Activated effector memory CD4-positive, alpha-beta T cell treated with anti-CD3 and anti-CD28 coated beads, Interleukin-2, amount 50 U/mL, for 16 hours (primary cell): Measurements from ENCODE around the gene CASK.
"Not testable (repeated sequence)": the region's sequence is repeated elsewhere in the genome, so short reads cannot be mapped to it uniquely, and the experiment has no call there.

ENCODE experiments used
- DNase-seq: peaks from one replicate; pipeline ENCODE4 v3.0.0-alpha.2; 2020

CASK gene

GRCh38 chrX:41688156-41688555 is 235.2 kb downstream of the CASK start:
- no peak for DNase-seq

GRCh38 chrX:41686788-41687187 is 236.6 kb downstream of the CASK start:
- DNase-seq = no peak

DNA sequence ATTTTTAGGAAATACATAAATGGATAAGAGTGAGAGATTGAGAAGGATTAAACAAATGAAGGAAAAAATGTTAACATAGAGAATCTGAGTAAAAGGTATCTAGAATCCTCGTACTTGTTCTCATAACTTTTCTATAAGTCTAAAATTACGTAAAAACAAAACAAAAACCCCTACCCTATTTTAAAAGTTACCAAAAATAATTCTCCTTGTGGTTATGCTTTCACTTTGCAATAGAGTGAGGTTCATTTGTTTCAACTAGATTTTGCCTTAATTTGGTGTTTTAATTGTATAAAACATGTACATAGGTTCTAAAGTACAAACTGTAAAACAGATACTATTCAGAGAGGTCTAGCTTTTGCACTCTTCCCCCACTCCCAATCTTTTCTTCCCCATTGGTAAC is 238.4 kb downstream of the CASK start:
- DNase-seq = no peak

- no peak for DNase-seq
These were observed 239.2 kb downstream of the CASK start for GRCh38 chrX:41684138-41684537.

DNA sequence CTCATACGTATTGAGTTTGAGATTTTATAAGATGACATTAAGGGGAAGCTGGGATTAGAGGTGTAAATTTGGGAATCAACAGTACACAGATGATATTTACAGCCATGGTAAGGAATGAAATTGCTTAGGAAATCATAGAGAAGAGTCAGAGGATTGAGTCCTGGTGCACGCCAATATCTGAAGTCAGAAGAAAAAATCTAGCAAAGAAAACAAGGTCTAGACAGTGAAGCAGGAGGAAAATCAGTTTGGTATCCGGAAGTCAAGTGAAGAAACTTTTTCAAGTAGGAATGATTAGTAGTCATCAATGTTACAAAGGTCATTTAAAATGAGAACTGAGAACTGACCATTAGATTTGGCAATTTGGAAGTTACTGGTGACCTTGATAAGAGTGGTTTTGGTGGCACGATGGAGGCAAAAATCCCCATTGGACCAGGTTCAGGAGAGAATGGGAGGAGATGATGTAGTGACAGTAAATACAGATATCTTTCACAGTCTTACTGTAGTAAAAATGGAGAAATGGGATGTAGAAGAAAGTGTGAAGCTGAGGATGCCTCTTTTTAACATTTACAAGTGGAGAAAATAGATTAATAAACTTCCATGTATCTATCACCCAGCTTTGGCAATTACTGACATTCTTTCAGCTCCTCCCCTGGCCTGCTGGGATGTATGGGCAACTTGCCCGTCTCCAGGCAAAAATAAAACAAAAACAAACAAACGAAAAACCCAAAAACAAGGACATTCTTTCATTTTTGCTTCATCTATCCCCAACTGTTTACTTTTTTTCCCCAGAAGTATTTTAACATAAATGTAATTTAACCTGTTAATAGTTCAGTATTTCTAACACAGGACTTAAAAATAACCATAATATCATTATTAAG is 245.9 kb downstream of the CASK start:
- DNase-seq = no peak

DNA sequence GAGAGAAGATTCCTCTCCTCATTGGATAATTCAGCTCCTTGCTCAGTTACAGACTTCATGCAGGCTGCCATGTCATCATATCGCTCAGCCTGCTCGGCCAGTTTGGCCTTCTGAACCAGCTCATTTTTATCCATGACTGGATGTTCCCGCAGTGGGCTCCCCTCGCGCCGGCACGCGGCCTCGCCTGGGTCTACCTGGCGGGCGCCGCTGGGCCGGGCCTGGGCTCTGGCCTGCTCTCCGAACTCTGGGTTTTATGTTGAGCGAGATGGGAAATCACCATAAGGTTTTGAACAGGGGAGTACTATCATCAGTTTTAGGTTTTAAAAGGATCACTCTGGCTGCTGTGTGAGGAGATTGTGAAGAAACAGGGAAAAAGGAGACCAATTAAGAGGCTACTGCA is 247.0 kb downstream of the CASK start:
- not testable (repeated sequence) for DNase-seq

- DNase-seq = no peak
These were observed 250.7 kb downstream of the CASK start for GRCh38 chrX:41672643-41673042.

DNA sequence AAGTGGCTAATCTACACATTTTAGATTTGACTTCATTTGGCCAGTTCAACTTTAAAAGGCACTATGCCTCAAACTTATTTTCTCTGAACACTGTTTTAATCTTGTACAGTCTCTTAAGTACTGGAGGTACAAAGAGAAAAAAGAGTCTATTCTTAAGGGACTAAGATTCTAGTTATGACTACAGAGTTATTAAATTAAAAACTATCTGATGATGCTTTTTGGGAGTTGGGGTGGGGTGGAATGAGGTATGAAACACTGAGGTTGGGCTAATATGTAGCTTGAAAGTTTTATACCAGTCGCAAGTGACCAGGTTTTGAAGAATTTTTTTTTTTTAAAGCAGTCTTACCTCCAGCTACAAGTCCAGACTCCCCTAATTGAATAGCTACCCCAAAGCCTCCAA is 252.3 kb downstream of the CASK start:
- DNase-seq = no peak

DNA sequence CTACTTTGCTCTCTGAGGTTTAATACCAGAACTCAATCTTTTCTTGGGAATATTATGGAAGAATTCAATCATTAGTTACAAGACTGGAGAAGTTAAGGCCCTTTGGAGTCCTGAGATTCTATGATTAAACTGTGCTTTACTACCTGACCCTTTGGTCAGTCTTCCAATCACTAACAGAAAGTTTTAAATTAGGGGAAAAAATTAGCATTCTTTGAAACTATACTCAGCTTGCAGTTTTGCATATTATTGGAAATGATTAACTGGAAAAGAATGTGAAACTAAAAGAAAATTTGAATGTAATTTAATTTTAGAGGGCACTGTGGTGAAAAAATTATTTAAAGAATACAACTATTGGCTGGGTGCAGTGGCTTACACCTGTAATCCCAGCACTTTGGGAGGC is 253.2 kb downstream of the CASK start:
- DNase-seq = no peak

DNA sequence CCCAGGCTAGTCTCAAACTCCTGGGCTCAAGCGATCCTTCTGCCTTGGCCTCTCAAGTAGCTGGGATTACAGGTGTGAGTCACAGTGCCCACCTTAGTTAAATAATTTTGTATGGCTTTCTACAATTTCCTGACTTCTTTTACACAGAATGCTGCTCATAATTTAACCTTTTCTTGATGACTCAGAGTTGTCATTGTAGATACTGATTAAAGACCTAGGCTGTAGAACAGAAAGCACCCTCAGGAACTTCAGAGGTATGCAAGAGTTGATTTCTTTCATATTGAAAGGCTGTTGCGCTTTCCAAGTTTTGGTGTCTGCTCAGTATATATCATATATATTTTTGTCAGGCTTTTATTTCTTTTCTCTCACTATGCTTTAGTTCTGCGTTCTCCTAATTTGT is 255.7 kb downstream of the CASK start:
- DNase-seq = no peak

GRCh38 chrX:41666251-41666650 is 257.1 kb downstream of the CASK start:
- no peak for DNase-seq

GRCh38 chrX:41665686-41666085 is 257.7 kb downstream of the CASK start:
- no peak for DNase-seq

DNA sequence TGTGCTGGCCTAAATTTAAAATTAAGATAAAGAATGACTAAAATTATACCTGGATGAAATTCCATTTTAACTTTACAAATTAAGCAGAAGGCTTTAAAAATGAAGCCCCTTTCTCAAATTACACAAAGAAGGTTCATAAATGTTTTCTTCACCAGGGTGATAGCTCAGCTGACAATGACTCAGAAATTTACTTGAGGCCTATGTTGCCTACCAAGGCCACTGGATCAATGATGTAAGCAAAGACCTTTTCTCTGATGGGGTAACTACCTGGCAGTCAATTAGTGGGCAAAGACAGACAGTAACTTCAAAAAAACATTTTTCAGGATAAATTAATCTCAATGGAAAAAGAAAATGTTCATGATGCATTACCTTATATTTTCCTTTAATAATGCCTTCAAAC is 258.4 kb downstream of the CASK start:
- no peak for DNase-seq

DNA sequence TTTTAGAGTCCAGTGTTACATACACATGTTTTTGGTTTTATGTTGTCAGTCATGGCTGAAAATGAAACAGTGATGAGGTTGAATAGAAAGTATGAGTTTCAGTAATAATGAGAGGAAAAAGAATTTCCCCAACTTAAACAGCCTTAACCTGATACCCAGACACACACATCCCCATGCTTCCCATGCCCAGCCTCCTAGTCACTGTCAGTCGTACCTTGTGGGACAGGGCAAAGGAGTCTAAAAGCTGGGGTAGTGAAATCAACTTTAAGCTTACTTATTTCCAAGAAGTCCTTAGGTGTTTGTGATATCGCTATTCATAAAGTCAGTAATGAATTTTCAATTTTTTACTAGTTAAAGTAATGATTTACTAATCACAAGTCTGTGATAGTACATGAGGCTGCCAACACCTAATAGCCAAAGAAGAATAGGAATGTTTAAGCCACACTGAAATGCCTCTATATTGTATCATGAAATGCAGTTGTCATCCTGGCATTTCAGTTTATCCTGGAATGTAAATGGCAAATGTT is 258.9 kb downstream of the CASK start:
- no peak for DNase-seq

DNA sequence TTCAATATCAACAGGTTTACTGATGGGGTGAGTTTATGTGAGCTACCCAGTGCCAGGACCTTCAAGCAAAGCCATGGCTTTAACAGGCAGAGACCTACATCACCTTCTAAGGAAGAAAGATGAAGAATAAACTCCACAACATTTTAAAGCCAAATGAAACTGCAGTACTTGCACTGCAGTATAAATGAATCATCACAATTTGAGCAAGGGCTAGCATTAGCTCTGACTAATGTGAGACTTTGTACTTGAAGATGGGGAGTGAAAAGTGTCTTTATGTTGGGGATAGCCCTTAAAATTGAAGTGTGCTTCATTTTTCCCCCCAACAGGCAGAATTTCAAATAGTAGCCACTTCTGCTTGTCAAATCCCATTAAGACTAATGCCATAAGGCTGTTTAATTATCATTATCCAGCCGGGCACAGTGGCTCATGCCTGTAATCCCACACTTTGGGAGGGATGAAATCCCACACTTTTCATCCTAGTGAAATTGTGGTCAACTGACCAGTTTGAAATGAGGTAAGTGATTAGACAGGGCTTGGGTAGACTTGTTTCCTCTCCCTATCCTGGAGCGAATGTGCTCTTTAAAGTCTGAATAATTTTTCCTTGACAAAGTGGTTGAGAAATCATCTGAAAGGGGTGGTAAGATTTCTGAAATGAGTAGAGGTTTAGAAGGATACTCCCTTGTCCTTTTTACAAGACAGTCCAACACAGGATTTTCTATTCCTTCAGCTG is 261.8 kb downstream of the CASK start:
- no peak for DNase-seq

DNA sequence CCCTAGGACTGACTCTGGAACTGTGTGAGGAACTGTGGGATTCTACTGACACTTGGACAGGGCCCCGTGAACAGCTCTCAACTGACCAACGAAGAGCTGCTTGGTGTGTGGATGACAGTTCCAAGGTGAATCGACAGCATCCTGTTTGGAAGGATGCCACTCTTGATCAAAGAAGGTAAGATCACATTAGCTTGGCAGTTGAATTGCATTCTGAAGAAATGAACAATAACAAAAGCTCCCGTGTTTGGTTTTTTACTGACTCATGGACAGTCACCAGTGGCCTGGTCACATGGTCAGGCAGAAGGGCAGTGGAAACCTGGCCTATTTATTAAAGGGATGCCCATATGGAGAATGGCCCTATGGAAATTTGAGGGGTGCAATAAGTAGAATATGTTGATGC is 267.7 kb downstream of the CASK start:
- no peak for DNase-seq

GRCh38 chrX:41655101-41655500 is 268.3 kb downstream of the CASK start:
- no peak for DNase-seq

DNA sequence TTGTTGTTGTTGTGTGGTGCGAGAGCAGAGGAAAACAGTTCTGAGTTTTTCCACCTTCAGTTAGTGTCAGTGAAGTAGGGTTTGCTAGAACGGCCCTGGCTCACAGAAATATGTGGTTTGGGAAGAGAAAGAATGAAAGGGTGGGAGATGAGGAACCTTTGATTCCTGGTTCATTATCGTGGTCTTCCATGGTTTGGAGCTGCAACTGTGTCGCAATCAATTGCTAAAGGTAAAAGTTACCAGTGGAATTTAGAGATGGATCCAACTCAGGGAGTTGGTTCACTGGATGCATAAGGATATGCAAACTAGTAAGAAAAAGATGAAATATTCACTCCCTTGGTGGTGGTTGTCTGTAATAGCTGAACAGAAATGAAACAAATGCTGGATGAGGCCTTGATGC is 270.2 kb downstream of the CASK start:
- no peak for DNase-seq

- not testable (repeated sequence) for DNase-seq
These were observed 277.2 kb downstream of the CASK start for GRCh38 chrX:41646201-41646600.

DNA sequence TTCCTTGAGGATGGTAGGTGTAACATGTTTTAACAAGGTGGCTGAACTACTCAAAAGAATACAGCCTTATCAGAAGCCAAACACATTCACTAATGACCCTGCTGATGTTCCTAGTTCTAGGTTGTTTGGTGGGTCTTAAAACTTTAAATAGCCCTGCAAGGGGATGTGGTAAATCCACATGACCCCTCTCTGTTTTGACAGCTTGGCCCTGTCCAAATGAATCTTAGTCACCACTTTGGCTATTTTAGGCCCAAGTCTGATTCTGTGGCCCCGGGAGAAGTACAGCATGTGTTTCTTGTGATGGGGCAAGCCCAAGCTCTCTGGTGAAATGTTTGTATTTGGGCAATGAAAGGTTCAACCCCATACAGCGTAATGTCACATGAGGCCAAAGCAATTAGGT is 289.1 kb downstream of the CASK start:
- no peak for DNase-seq

DNA sequence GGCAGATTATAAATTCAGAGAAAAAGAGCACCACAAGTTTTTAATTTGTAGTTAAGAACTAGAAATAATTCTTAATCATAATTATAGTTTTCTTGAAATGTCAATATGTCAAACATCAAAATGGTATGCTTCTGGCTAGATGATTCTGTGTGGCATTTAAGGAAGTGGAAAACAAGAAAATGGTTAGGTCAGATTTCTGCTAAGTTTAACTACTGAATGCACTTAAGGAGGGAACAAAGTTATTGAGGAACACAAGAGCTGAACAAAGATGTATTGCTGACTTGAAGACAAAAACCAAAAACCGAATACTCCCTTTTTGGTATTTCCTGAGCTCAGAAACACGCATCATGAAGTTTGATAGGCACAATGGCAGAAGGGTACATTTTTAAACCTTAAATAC is 293.3 kb downstream of the CASK start:
- DNase-seq = no peak

GRCh38 chrX:41629539-41629938 is 293.8 kb downstream of the CASK start:
- DNase-seq = no peak

DNA sequence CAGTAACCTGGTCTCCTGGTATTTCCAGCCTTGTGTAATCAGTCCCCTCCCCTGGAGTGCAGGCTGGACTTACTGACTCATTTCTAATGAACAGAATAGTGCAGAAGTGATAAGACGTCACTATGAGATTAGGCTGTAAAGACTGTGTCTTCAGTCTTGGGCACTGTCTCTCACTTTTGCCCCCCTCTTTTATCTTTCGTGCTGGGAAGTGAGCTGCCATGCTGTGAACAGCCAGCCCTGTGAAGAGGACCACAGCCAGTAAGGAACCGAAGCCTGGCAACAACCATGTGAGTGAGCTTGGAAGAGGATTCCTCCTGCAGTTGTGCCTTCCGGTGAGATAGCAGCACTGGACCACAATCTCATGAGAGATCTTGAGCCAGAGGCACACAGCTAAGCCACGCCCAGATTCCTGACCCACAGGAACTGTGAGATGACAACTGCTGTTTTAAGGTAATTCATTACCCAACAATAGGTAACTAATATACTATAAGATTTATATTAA is 302.1 kb downstream of the CASK start:
- DNase-seq = no peak

- DNase-seq = no peak
These were observed 304.1 kb downstream of the CASK start for GRCh38 chrX:41619221-41619620.
